ENCODE data around the gene PROZ. TPM values are rescaled to one million over a fixed set of nuclear protein-coding genes. Genes with fewer than 3 reads are reported as not detected.
A peak's percentile ranks its signal among the peaks of the same experiment; 100 is the strongest.

PROZ gene
- total RNA-seq, 1 donor from 2014 or later = not detected

- DNase-seq (ENCODE audit: low read depth) = no peak
- Histone ChIP-seq H3K4me3 (ENCODE audit: low read depth, low read length) (no peak overlapping the region), H3K36me3 (ENCODE audit: control insufficient read depth, insufficient read depth, low read length) (peaks cover 3% of the 10 kb centered on the region), H3K27me3 (ENCODE audit: control insufficient read depth, insufficient read depth, low read length) (no peaks in the 10 kb centered on the region)
- no peak for TF ChIP-seq CTCF (IDR thresholded peaks at IDR 0.05; ENCODE audit: insufficient read depth, low read length, severe bottlenecking)
- FAIRE-seq = no peak
Observed at GRCh38 chr13:113211774-113212173, 53.3 kb downstream of the PROZ start.

- H3K4me3 ChIP-seq (ENCODE audit: low read depth, low read length) = no peak overlapping the region
- no peaks in the 10 kb centered on the region for H3K27me3 ChIP-seq (ENCODE audit: control insufficient read depth, insufficient read depth, low read length)
- DNase-seq (ENCODE audit: low read depth) (peak; percentile 75), FAIRE-seq (no peak)
- H3K36me3 ChIP-seq (ENCODE audit: control insufficient read depth, insufficient read depth, low read length) = peaks cover 11% of the 10 kb centered on the region
- no peak for TF ChIP-seq CTCF (IDR thresholded peaks at IDR 0.05; ENCODE audit: insufficient read depth, low read length, severe bottlenecking)
Observed at GRCh38 chr13:113216254-113217048, 58.0 kb downstream of the PROZ start.

GRCh38 chr13:113218586-113218985, 60.1 kb downstream of the PROZ start:
- TF ChIP-seq CTCF (IDR thresholded peaks at IDR 0.05; ENCODE audit: insufficient read depth, low read length, severe bottlenecking) = no peak
- FAIRE-seq = no peak
- no peak overlapping the region for H3K4me3 ChIP-seq (ENCODE audit: low read depth, low read length)
- H3K36me3 ChIP-seq (ENCODE audit: control insufficient read depth, insufficient read depth, low read length) = peaks cover 18% of the 10 kb centered on the region
- no peaks in the 10 kb centered on the region for H3K27me3 ChIP-seq (ENCODE audit: control insufficient read depth, insufficient read depth, low read length)
- no peak for DNase-seq (ENCODE audit: low read depth)

GRCh38 chr13:113219256-113219940, 61.0 kb downstream of the PROZ start:
- Histone ChIP-seq H3K4me3 (ENCODE audit: low read depth, low read length) (no peak overlapping the region), H3K27me3 (ENCODE audit: control insufficient read depth, insufficient read depth, low read length) (no peaks in the 10 kb centered on the region), H3K36me3 (ENCODE audit: control insufficient read depth, insufficient read depth, low read length) (peaks cover 21% of the 10 kb centered on the region)
- no peak for TF ChIP-seq CTCF (IDR thresholded peaks at IDR 0.05; ENCODE audit: insufficient read depth, low read length, severe bottlenecking)
- no peak for FAIRE-seq
- no peak for DNase-seq (ENCODE audit: low read depth)

GRCh38 chr13:113220141-113220598, 61.7 kb downstream of the PROZ start:
- H3K4me3 ChIP-seq (ENCODE audit: low read depth, low read length) = no peak overlapping the region
- no peak for FAIRE-seq
- H3K27me3 ChIP-seq (ENCODE audit: control insufficient read depth, insufficient read depth, low read length) = no peaks in the 10 kb centered on the region
- H3K36me3 ChIP-seq (ENCODE audit: control insufficient read depth, insufficient read depth, low read length) = peaks cover 23% of the 10 kb centered on the region
- TF ChIP-seq CTCF (IDR thresholded peaks at IDR 0.05; ENCODE audit: insufficient read depth, low read length, severe bottlenecking) = no peak
- no peak for DNase-seq (ENCODE audit: low read depth)

All from bronchial epithelial cell (primary cell).